A549 (cell line): ENCODE data around the gene ATF6B.

ENCODE experiments used
- CTCF ChIP-seq: fragments of >200 bp; sonication (Bioruptor Twin); formaldehyde crosslinking; IDR thresholded peaks from 3 replicates; pipeline ENCODE4 v1.5.1; 2016
- EHMT2 ChIP-seq: fragments of 200-600 bp; sonication (generic); IDR thresholded peaks from 2 replicates; pipeline ENCODE4 v1.6.1; 2016; ENCODE audit warnings: antibody characterized with exemption, low read depth, mild to moderate bottlenecking, moderate library complexity
- JUN ChIP-seq, 2 experiments: fragments of >200 bp; sonication (Bioruptor Twin); formaldehyde crosslinking; IDR thresholded peaks; 2 replicates in 1 of 2; 3 replicates in 1 of 2; pipeline ENCODE4 v1.6.1; 2016 to 2017
- MAX ChIP-seq: IDR thresholded peaks from 2 replicates; pipeline ENCODE4 v1.6.1; 2012
- MAZ ChIP-seq: fragments of 150-350 bp; IDR thresholded peaks from 2 replicates; pipeline ENCODE4 v1.6.1; 2014; ENCODE audit warnings: antibody characterized with exemption, low read depth, low read length, borderline replicate concordance
- POLR2A ChIP-seq: IDR thresholded peaks from 2 replicates; pipeline ENCODE4 v1.6.1; 2012; ENCODE audit warnings: mild to moderate bottlenecking, low read length
- RCOR1 ChIP-seq: fragments of 150-350 bp; IDR thresholded peaks from 2 replicates; pipeline ENCODE4 v1.6.1; 2014; ENCODE audit warnings: antibody characterized with exemption, low read length, low read depth
- RFX5 ChIP-seq: fragments of 450-650 bp; IDR thresholded peaks from 2 replicates; pipeline ENCODE4 v1.7.1; 2014; ENCODE audit warnings: antibody characterized with exemption, mild to moderate bottlenecking, moderate library complexity
- SMC3 ChIP-seq: fragments of >200 bp; sonication (Bioruptor Twin); formaldehyde crosslinking; IDR thresholded peaks from 3 replicates; pipeline ENCODE4 v1.6.1; 2018; ENCODE audit warnings: inconsistent platforms
- SREBF2 ChIP-seq: fragments of 450-650 bp; IDR thresholded peaks from 2 replicates; pipeline ENCODE4 v1.6.1; 2014; ENCODE audit warnings: mild to moderate bottlenecking, moderate library complexity
- TF ChIP-seq, protein P1 (sequence below): fragments of 200-600 bp; sonication (generic); IDR thresholded peaks from 2 replicates; pipeline ENCODE4 v1.6.1; 2016; ENCODE audit warnings: antibody characterized with exemption, mild to moderate bottlenecking, moderate library complexity

- TF ChIP-seq CTCF (no peak), POLR2A (no peak), SREBF2 (no peak), JUN (IDR thresholded peaks at IDR 0.05) (no peak), SMC3 (no peak), MAZ (no peak), EHMT2 (no peak), MAX (no peak), RFX5 (no peak), RCOR1 (no peak)
- TF ChIP-seq, protein P1, sequence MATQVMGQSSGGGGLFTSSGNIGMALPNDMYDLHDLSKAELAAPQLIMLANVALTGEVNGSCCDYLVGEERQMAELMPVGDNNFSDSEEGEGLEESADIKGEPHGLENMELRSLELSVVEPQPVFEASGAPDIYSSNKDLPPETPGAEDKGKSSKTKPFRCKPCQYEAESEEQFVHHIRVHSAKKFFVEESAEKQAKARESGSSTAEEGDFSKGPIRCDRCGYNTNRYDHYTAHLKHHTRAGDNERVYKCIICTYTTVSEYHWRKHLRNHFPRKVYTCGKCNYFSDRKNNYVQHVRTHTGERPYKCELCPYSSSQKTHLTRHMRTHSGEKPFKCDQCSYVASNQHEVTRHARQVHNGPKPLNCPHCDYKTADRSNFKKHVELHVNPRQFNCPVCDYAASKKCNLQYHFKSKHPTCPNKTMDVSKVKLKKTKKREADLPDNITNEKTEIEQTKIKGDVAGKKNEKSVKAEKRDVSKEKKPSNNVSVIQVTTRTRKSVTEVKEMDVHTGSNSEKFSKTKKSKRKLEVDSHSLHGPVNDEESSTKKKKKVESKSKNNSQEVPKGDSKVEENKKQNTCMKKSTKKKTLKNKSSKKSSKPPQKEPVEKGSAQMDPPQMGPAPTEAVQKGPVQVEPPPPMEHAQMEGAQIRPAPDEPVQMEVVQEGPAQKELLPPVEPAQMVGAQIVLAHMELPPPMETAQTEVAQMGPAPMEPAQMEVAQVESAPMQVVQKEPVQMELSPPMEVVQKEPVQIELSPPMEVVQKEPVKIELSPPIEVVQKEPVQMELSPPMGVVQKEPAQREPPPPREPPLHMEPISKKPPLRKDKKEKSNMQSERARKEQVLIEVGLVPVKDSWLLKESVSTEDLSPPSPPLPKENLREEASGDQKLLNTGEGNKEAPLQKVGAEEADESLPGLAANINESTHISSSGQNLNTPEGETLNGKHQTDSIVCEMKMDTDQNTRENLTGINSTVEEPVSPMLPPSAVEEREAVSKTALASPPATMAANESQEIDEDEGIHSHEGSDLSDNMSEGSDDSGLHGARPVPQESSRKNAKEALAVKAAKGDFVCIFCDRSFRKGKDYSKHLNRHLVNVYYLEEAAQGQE: no peak
Observed at GRCh38 chr6:32089082-32089828, 38.8 kb downstream of the ATF6B start.
